Glomerular visceral epithelial cell (primary cell): ENCODE results near the gene MAP2K5.

Source experiments
- DNase-seq: peaks from one replicate; pipeline ENCODE4 v3.0.0-alpha.2; 2016; ENCODE audit errors: extremely low spot score

The MAP2K5 gene

GRCh38 chr15:67783303-67783702, 240.8 kb downstream of the MAP2K5 start:
- DNase-seq, result no peak

GRCh38 chr15:67784090-67784781, 241.7 kb downstream of the MAP2K5 start:
- no peak for DNase-seq

DNA sequence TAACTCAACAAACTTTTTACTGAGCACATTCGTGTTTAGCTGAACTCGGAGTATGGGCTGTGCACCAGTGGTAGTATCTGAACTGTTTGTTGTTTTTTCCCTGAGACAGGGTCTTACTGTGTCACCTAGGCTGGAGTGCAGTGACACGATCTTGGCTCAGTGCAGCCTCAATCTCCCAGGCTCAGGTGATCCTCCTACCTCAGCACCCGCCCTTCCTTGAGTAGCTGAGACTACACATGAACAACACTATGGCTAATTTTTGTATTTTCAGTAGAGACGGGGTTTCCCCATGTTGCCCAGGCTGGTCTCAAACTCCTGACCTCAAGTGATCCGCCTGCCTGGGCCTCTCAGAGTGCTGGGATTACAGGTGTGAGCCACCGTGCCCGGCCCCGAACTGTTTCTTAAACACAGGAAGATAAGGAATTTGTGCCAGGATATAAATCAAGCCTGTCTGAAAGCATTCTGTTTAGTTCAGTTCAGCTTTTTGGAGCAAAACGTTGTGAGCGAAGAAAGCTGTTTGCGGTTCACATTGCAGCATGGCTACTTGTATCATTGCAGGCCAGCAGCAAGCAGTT, 242.4 kb downstream of the MAP2K5 start:
- no peak for DNase-seq

DNA sequence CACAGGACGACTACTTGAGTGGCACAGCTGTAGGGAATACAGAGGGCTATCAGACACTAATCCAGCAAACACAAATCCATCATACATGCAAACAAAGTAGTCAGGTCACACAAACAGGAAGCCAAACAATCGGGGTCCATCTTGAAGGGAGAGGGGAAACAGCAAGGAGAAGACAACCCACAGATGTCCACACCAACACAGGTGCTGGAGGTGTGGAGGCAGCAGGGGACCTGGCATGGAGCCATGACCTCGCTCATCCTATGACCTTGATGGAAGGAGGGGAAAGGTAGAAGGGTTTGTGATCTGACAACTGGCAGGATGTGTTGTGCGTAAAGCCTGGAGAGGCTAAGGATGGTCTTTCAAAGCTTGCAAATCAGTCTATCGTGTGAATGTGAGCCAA, 242.9 kb downstream of the MAP2K5 start:
- DNase-seq, result no peak

DNA sequence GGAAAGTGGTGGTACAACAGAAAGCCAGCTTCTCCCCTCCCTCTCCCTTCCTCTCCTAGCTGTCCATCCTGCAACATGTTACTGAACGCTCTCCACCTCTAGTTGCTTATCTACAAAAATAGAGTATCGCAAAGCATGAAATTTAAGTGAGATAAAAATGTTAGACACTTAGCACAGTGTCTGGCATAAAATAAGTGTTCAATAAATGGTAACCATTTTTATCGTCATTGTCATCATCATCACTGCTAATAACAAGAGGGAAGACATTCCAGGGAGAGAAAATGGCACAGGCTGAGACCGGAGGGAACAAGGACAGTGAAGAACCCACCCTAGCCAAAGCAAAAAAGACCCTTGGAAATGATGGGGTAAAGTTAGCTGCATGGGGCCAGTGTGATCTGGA, 244.1 kb downstream of the MAP2K5 start:
- no peak for DNase-seq

DNA sequence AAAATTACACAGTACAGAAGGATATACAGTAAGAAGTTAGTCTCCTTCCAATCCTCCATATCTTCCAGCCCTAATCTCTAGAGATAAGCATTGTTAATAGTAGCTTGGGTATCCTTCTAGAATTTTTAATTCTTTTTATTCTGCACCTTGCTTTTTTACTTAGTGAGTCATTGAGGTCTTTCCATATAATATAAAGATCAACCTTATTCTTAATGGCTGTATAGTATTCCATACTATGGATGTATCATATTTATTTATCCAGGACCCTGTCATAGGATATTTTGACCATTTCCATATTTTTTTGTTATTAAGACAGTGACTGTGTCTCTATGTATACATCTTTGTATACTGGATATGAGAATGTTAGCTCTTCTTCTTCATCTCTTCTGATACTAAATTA, 246.5 kb downstream of the MAP2K5 start:
- DNase-seq, result no peak

GRCh38 chr15:67790610-67791319, 248.3 kb downstream of the MAP2K5 start:
- no peak for DNase-seq

DNA sequence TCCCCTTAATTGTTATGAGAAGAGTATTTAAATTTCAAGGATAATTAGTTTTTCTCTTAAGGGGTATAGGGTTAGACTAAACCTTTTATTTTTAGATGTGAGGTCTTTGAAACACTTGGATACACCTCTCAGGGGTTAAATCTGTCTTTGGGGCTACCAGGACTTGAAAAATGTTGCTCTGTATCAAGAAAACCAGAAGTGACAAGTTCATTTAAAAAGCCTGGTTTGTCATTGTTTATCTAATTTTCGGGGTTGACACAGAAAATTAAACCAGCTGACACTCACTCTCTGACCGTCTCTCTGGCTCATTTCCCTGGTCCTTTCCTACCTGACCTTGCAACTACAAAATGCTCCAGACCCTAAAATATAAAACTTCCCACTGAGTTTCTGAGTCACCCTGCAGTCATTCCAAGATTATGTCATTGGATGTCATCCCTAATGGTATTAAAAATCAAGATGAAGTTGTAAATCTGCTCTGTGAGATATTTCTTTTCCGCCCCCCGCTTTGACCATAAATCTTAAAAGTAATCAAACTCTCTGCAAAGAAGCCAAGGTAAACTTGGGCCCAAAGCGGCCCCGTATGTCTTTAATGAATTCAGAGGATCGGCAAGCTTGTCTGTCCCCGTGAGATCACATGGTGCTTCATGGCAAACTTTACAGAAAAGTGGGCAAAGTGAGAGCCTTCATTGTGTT, 249.9 kb downstream of the MAP2K5 start:
- DNase-seq, result no peak

DNA sequence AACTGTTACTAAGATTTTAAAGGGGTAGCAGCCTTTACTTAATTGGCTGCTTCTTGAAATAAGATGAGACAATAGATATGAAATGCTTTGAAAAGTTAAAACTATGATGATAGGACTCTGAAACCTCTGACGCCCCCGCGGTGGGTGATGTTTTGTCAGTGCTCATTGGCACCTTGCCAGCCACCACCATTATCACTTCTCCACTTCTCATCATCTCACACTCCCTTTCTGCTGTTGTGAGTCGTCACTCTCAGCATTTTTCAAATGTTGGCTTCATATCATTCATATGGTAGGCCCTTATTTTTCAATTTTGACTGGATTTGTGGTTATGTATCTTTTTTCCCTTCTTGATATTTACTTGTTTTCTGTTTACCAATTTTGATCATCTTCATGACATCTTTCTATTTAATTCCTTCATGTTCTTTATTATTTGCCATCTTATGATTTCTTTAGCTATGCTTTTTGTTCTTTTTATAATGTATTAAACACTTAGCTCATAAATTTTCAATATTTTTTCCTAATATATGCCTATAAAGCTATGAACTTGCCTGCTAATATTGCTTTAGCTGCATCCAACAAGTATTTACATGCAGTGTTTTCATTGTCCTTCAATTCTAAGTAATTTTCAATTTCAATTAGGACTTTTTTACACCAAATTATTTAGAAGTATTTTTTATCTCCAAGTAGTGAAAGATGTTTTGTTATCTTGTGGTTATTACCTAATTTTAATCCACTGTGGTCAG, 252.5 kb downstream of the MAP2K5 start:
- DNase-seq, result no peak

- no peak for DNase-seq
These were observed 254.0 kb downstream of the MAP2K5 start for GRCh38 chr15:67796196-67797127.

GRCh38 chr15:67799801-67800205, 257.3 kb downstream of the MAP2K5 start:
- no peak for DNase-seq

DNA sequence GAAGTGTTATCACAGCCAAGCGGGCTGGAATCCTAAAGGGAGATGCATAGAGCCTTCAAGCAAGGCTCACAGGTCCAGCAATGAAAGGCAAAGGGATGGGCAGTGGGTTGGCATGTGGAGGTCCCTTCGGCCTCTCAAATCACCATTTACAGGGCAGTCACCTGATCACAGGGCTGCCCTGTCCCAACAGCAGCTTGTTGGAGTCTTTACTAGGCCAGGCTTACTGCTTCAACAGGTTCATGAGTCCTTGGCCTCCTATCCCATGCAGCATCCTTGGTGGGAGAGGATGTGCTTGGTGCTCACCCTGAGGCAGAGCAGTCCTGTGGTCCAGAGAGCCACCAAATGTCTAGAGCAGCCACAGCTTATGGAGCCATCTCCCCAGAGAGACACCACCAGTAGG, 258.6 kb downstream of the MAP2K5 start:
- no peak for DNase-seq

- DNase-seq, result no peak
These were observed 259.7 kb downstream of the MAP2K5 start for GRCh38 chr15:67801926-67802914.

DNA sequence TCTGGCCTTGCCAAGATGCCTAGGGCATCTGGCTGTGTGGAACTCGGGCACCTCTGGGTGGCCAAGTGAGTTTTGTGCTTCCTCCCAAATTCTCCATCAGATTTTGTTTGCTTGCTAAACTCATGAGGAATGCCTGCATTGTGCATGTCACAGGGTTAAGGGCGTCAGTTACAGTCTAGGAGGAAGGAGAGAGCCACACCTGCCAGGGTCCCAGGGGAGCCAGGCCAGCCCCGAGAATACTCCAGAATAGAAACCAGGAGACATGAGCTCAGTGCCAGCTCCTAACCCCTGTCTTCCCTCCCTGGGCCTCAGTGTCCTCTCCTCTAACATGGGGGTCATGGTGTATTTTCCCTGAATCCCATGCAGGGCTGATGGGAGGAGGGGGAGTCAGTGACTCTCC, 260.8 kb downstream of the MAP2K5 start:
- no peak for DNase-seq

- DNase-seq, result no peak
These were observed 261.7 kb downstream of the MAP2K5 start for GRCh38 chr15:67803996-67804843.

GRCh38 chr15:67805008-67805665, 262.6 kb downstream of the MAP2K5 start:
- no peak for DNase-seq

- DNase-seq, result no peak
These were observed 263.4 kb downstream of the MAP2K5 start for GRCh38 chr15:67805666-67806516.
